ENCODE data around the gene TNXB. TPM values are rescaled to one million over a fixed set of nuclear protein-coding genes. Genes with fewer than 3 reads are reported as not detected.

TNXB gene
- total and polyA plus RNA-seq, 8 donors = 15.1 to 408 (median 44.6) TPM

DNA sequence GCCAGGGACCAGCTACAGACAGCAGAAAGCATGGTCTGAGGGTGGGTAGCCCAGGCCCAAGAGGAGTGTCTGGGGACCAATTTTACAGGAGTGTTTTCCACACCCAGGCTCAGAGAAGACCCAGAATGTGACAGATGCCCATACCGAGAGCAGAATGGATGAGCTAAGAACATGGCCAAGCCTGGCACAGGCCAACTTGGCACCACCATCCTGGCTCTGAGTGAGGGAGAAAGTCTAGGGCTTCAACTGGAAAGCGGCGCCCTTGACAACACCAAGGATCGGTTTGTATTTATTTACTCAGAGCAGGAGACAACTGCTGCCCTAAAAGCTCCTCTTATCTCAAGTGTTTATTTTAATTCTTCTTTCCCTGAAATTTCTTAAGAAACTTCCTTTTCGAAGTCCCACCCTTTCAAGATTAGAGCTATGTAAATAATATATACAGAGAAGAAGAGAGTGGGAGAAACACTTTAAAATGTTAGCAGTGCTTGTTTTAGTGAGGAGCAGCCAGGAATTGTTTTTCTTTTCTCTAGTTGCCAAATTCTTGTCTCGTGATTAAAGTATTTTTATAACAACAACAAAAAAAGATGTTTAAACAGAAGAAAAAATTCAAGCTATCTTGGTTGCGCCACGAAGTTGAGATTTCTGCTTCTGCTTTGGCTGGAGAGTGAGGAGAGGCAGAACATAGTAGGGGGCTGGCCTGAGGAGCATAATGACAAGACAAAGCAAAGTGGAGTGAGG is 16.2 kb downstream of the TNXB start:
- WGBS, 5 donors = 26 to 31% (median 30%) methylated on average over 8 of the region's 8 CpGs
- intact Hi-C loops (cut with DNase I; ENCODE audit: low total_unique reads) = no loop called here
- Histone ChIP-seq H3K4me1 (peaks cover 22 to 53% (median 38%) of the 10 kb centered on the region in 4 donors), H3K27me3 (peaks cover 5 to 35% (median 17%) of the 10 kb centered on the region in 3 donors), H3K27ac (peak overlapping the region in 4 of 5 donors; percentile 22 to 84 (median 70)), H3K36me3 (peaks cover 0 to 3% (median 0%) of the 10 kb centered on the region in 4 donors), H3K4me3 (no peak overlapping the region), H3K9me3 (no peaks in the 10 kb centered on the region)
- peak in 1 of 2 donors; percentile 78 for DNase-seq
- TF ChIP-seq POLR2A (IDR thresholded peaks at IDR 0.05) = no peak
- TF ChIP-seq, protein P1, sequence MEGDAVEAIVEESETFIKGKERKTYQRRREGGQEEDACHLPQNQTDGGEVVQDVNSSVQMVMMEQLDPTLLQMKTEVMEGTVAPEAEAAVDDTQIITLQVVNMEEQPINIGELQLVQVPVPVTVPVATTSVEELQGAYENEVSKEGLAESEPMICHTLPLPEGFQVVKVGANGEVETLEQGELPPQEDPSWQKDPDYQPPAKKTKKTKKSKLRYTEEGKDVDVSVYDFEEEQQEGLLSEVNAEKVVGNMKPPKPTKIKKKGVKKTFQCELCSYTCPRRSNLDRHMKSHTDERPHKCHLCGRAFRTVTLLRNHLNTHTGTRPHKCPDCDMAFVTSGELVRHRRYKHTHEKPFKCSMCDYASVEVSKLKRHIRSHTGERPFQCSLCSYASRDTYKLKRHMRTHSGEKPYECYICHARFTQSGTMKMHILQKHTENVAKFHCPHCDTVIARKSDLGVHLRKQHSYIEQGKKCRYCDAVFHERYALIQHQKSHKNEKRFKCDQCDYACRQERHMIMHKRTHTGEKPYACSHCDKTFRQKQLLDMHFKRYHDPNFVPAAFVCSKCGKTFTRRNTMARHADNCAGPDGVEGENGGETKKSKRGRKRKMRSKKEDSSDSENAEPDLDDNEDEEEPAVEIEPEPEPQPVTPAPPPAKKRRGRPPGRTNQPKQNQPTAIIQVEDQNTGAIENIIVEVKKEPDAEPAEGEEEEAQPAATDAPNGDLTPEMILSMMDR (IDR thresholded peaks at IDR 0.05) = no peak
- TF ChIP-seq EP300 (IDR thresholded peaks at IDR 0.05) = no peak
- no peak for TF ChIP-seq POLR2AphosphoS5 (IDR thresholded peaks at IDR 0.05)

DNA sequence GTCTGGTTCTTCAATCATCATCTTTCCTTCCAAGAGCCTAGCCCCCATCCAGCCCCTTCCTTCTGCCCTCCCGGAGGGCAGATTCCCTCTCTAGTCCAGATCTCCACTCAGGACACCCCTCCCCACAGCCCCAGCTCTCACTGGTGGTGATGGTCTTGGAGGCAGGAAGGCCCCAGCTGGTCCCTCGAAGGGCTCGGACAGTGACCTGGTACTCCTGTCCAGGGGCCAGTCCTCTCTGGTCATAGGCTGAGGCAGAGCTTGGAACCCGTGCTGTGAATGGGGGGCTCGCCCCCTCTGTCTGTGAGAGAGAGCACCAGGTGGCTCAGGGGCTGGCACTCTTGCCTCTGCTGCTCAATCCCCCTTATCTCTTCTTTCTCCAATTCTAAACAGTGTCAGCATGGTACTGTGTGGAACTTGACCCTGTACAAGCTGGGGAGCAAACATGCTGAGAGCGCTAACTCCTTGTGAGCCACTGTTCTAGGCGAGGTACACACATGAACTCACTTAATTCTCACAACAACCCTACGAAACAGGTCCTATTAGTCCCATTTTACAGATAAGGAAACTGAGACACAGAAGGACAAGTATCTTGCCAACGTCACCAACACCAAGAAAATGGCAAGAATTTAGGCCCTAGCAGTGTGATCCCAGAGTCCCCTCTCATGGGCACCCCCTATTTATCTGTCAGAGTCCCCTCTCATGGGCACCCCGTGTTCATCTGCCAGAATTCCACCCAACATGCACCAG is 19.9 kb downstream of the TNXB start:
- intact Hi-C loops (cut with DNase I; ENCODE audit: low total_unique reads) = no loop called here
- peaks cover 26 to 55% (median 44%) of the 10 kb centered on the region in 4 donors for H3K4me1 ChIP-seq
- H3K36me3 ChIP-seq = peaks cover 0 to 7% (median 2%) of the 10 kb centered on the region in 4 donors
- H3K27me3 ChIP-seq = peaks cover 0 to 36% (median 0%) of the 10 kb centered on the region in 3 donors
- no peak for TF ChIP-seq POLR2AphosphoS5 (IDR thresholded peaks at IDR 0.05)
- TF ChIP-seq POLR2A (IDR thresholded peaks at IDR 0.05) = no peak
- TF ChIP-seq, protein P1 (IDR thresholded peaks at IDR 0.05) = no peak
- TF ChIP-seq EP300 (IDR thresholded peaks at IDR 0.05) = no peak
- no peak overlapping the region for H3K4me3 ChIP-seq
- H3K9me3 ChIP-seq = no peaks in the 10 kb centered on the region
- peak overlapping the region; percentile 8 to 86 (median 82) for H3K27ac ChIP-seq
- 47 to 72% (median 61%) methylated on average over 8 to 10 of the region's 10 CpGs for WGBS, 5 donors
- DNase-seq = peak in 1 of 2 donors; percentile 48

DNA sequence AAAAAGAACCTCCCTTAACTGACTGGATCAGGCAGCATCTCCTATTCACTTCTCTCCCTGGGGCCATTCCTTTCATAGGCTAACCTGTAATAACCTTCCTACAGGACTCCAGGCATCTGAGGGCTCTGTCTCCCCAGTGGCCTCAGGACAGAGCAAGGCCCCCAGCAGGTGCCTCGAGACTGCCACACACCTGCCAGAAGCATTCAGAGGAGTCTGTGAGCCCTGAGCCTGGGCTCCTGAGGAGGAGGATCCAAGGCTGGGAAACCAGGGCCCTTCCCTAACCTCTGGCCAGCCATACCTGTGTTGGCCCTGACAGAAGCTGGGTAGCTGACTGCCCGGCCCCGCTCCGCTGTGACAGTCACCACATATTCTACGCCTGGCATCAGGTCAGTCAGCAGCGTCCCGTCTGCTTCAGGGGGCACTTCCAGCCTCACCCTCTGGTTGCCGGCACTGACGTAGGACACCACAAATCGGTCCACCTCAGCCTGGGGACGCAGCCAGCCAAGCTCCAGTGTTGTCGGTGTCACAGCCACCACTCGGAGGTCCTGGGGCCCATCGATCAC is 20.6 kb downstream of the TNXB start:
- no peak overlapping the region for H3K4me3 ChIP-seq
- TF ChIP-seq POLR2A (IDR thresholded peaks at IDR 0.05) (no peak), EP300 (IDR thresholded peaks at IDR 0.05) (no peak), POLR2AphosphoS5 (IDR thresholded peaks at IDR 0.05) (no peak)

DNA sequence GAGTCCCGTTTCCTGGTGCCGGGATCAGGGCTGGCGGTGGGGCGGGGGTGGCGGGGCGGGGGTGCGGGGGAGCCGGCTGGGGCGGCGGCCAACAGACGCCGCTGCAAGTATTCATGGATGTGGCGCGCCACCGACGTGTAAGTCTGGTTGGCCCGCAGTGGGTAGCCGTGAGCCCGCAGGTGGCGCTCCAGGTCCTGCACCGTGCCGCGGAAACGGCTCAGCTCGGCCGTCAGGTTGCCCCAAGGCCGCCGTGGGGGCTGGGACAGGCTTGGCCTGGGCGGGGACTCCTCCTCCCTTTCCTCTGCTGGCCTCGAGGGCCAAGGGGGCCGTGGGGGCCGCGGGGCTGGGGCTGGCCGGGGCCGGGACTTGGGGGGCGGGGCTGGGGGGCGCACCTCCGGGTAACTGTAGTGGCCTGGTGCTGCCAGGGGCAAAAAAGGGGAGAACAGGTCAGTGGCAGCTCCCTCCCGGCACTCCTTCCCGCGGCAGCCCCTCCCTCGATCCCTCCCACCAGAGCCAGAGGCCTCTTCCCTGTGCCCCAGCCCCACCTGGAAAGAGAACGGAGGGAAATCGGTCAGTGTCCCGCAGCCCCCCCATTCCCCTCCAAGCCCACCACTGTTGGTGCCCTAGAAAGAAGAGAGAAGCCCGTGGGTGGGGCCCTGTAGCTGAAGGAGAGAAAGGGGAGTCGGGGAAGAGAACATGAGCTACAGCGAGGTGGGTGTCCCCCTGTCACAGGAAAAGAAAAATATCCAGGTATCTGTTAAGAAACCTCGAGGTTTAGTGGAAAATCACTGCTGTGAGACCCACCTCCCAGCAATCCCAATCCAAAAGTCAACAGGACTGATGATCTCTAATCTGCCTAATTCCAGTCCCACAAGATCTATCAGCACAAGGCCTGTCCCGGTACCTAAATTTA is 21.3 kb downstream of the TNXB start:
- H3K4me1 ChIP-seq = peaks cover 26 to 45% (median 38%) of the 10 kb centered on the region in 4 donors
- H3K4me3 ChIP-seq = peak overlapping the region; percentile 26 to 38 (median 34)
- intact Hi-C loops (cut with DNase I; ENCODE audit: low total_unique reads) = no loop called here
- TF ChIP-seq POLR2AphosphoS5 (IDR thresholded peaks at IDR 0.05) (peak in 2 of 3 donors; percentile 31 to 70), EP300 (IDR thresholded peaks at IDR 0.05) (no peak), POLR2A (IDR thresholded peaks at IDR 0.05) (no peak)
- TF ChIP-seq, protein P1 (IDR thresholded peaks at IDR 0.05) = peak in 4 of 7 experiments; percentile 47 to 62 (median 52)
- H3K36me3 ChIP-seq = peaks cover 0 to 20% (median 4%) of the 10 kb centered on the region in 4 donors
- H3K27me3 ChIP-seq = peaks cover 0 to 36% (median 0%) of the 10 kb centered on the region in 3 donors
- no peaks in the 10 kb centered on the region for H3K9me3 ChIP-seq
- peak overlapping the region; percentile 63 to 86 (median 82) for H3K27ac ChIP-seq
- 11 to 36% (median 15%) methylated on average over 13 to 50 of the region's 50 CpGs for WGBS, 5 donors
- peak; percentile 93 to 96 for DNase-seq

More for the DNA sequence above, 20.6 kb downstream of the TNXB start:
- WGBS, 5 donors = 72 to 87% (median 79%) methylated on average over 13 to 14 of the region's 14 CpGs
- no peak for DNase-seq
- intact Hi-C loops (cut with DNase I; ENCODE audit: low total_unique reads) = no loop called here
- Histone ChIP-seq H3K27ac (peak overlapping the region; percentile 63 to 86 (median 82)), H3K27me3 (peaks cover 0 to 36% (median 0%) of the 10 kb centered on the region in 3 donors), H3K9me3 (no peaks in the 10 kb centered on the region), H3K36me3 (peaks cover 0 to 14% (median 4%) of the 10 kb centered on the region in 4 donors), H3K4me1 (peaks cover 26 to 52% (median 43%) of the 10 kb centered on the region in 4 donors)
